Activated naive CD4-positive, alpha-beta T cell treated with anti-CD3 and anti-CD28 coated beads, Interleukin-2, amount 50 U/mL, for 72 hours (primary cell): ENCODE data around the gene FGFR2. TPM values are rescaled to one million over a fixed set of nuclear protein-coding genes. Genes with fewer than 3 reads are reported as not detected.

ENCODE experiments used
- ATAC-seq, 2 donors: fragments of 150-1000 bp; cut with Tn5 transposase; 2 replicates each; pipeline ENCODE4 v1.10.0; 2021; ENCODE audit warnings: mild to moderate bottlenecking in 2 of 2, moderate library complexity in 2 of 2
- DNase-seq, 2 donors: peaks; one replicate each; pipeline ENCODE4 v3.0.0; 2021 to 2022; ENCODE audit warnings: low spot score in 2 of 2
- H3K27ac Mint-ChIP-seq, 2 donors: one replicate each; pipeline ENCODE4 v1.8.0; 2022; ENCODE audit warnings: mild to moderate bottlenecking in 2 of 2, mixed read lengths in 2 of 2
- H3K36me3 Mint-ChIP-seq, 2 donors: one replicate each; pipeline ENCODE4 v1.8.0; 2022; ENCODE audit warnings: mixed read lengths in 2 of 2
- H3K9me3 Mint-ChIP-seq, 2 donors: one replicate each; pipeline ENCODE4 v1.8.0; 2022; ENCODE audit warnings: mixed read lengths in 2 of 2
- total RNA-seq, 2 donors: library from RNA; stranded (reverse); gene quantifications; one replicate each; pipeline ENCODE4 v1.2.3, GENCODE V29; 2022

Gene FGFR2
- total RNA-seq, 2 donors from 2014 or later: not detected

DNA sequence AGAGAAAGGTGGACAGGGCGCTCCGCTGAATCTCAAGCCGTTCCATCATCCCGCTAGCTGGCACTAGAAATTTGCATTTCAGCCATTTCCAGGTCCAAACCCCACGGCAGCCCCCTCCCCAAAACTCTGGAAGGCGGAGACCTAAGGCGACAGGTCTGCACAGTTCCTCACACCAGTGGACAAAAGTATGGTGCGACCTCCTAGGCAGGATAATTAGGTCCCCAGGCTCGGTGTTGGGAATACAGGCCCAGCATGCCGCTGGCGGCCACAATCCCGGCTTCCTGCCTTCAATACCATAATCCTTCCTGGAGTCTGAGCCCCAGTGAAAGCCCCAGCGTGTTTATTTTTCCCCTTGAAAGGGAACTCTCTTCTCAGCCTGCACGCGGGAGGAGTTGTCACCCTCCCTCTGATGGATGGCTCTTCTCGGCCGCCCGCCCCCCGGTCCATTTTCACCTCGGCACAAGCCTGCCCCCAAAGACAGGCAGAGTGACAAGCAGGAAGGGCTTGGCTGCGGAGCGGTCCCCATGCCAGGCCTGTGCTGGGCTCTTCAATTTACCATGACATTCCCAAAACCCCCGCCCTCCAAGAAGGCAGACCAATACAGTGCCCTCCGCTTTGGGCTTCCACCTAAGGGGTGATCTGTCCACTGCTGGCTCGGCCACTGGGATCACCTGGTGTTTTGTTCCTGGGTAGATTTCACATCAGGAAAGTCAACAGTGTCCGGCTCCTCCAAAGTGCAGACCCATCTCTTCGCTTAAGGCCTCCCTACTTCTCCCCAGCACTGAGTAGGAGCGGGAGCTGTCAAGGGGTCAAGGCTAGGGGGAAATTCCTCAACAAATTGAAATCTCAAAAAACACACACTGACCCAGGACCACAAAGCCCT, 2.2 kb downstream of the FGFR2 start:
- peaks cover 0 to 12% of the 10 kb centered on the region in 2 donors for H3K36me3 Mint-ChIP-seq
- no peak for ATAC-seq
- H3K9me3 Mint-ChIP-seq: no peaks in the 10 kb centered on the region
- no peak overlapping the region for H3K27ac Mint-ChIP-seq
- no peak for DNase-seq

DNA sequence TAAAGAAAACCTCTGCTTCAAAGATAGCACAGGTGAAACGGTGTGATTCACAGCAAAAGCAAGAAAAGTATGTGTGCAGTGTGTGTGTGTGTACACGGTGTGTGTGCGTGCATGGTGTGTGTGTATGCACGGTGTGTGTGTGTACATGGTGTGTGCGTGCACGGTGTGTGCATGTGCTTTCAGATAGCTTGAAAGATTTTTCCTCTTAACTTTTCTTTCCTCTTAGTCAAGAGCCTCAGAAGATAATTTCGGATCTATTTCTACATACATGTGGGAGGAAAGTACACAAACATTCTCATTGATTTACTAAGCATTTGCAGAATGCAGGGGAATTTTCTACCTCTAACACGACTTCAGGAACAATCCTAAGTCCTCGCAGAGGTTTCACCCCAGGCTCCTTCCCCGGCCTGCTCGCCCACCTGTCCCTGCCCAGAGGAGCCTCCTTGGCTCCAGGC, 2.9 kb downstream of the FGFR2 start:
- Mint-ChIP-seq H3K27ac (no peak overlapping the region), H3K36me3 (peaks cover 0 to 12% of the 10 kb centered on the region in 2 donors), H3K9me3 (no peaks in the 10 kb centered on the region)
- ATAC-seq (no peak), DNase-seq (no peak)

DNA sequence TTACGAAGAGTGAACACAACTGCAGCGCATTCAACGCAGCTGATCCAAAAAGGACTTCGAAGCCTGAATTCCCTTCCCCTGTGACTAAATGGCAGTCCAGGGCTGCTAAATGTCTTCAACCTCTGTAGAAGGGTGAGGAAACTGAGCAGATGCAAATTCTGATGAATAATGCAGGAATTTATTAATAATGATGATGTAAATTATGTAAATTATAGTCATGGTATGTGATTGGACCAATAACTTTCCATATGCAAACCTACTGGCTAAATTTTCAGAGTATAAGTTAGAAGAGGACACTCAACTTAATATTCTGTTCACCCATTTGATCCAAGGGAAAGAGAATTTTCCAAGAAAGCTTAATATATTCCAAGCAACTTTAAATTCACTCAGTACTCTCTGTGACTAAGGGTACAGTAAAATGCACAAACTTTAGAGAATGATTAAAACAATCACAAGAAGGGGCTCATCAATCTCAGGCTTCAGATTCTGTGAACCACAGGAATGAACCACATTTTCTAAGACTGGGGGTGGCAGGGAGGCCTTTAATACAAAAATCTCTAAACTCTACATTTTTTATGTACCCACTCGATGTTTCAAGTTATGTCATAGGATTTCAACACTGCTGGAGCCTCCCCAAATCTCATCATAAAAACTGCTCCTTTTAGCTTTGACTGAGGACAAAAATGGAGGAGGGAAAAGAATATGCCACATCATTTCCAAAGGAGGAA, 3.5 kb downstream of the FGFR2 start:
- H3K9me3 Mint-ChIP-seq: no peaks in the 10 kb centered on the region
- H3K27ac Mint-ChIP-seq: no peak overlapping the region
- ATAC-seq: no peak
- H3K36me3 Mint-ChIP-seq: peaks cover 0 to 12% of the 10 kb centered on the region in 2 donors
- DNase-seq: no peak

DNA sequence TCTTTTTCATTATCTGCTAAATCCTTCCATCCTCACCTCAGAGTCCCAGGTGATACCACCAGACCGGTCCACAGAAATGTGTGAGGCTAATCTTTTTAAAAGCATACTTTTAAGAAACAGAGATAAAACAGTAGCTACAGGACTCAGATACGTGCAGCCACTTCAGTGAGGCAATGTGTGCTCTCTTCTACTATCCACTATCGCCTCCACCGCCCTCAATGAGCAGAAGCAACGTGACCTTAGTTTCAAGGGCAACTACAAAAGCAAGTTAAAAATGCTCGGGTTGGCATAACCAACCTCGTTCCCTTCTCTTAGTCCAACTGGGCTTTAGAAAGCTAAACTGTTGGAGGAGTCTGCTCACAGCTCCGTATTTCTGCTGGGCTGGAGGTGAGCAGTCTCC, 4.2 kb downstream of the FGFR2 start:
- DNase-seq (no peak), ATAC-seq (no peak)
- Mint-ChIP-seq H3K36me3 (peaks cover 0 to 12% of the 10 kb centered on the region in 2 donors), H3K9me3 (no peaks in the 10 kb centered on the region), H3K27ac (no peak overlapping the region)

DNA sequence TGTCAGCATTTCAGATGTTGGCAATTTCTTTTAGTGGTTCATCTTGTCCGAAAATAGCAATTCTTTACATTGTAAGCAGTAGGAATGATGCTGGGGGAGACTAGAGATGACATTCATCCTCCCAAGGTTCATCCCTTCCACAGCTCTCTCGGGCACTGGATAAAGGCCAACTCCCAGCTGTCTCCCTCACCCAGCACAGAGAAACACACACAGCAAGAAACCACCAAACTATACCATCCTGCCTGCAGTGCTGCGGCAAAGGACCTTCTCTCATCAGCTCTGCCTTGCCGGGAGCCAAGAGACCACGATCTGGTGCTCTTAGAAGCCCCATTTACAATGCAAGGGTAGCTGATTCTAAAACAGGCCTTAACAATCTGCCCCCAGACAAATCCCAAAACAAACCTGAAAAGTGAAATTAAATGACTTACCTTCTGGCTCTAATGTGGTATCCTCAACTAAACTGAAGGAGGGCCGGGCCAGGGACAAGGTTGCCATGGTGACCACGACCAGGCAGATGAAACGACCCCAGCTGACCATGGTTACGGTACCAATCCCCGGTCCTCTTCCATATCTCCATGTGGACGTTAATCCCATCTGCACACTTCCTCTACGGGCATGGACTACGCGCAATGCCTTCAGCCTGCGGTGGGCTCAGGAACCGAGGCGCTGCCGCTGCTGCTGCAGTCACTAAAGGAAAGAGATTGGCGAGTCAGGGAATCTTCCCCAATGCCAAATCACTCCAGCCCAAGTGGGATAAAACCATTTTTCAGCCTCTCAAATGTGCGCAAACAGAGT, 4.8 kb downstream of the FGFR2 start:
- H3K36me3 Mint-ChIP-seq: peaks cover 0 to 12% of the 10 kb centered on the region in 2 donors
- H3K9me3 Mint-ChIP-seq: no peaks in the 10 kb centered on the region
- no peak for DNase-seq
- no peak for ATAC-seq
- no peak overlapping the region for H3K27ac Mint-ChIP-seq

DNA sequence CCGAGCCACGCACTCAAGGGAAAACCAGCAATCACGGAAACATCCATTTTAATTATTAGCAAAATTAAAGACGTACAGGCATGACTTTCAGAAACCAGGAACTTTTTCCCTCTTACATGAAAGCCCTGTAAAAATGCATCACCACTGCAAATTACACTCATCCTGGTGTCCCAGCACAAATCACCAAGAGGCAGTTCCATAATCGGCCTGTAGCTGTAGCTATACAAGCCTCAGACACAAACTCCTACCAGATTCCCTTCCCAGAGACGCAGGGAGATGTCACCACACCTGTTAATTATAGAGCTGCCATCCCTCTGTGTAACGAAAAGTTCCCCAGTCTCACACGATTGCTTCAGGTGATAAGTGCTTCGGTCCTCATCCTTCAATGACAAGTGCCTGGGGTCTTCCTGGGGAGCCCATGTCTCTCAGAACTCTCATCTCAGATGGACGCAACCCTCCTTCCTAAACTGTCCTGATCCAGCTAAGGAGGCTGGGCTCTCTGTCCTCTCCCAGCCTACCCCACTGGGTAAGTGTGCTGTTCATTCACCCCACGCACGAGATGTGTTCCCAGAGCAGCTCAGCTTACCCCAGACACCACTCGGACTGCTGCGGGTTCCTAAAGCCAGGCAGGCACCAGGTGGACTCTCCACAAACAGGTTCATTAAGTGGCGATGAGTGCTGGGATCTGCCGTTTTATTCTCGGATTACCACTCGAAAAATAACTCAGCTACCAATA, 5.9 kb downstream of the FGFR2 start:
- peaks cover 0 to 12% of the 10 kb centered on the region in 2 donors for H3K36me3 Mint-ChIP-seq
- DNase-seq (no peak), ATAC-seq (no peak)
- H3K9me3 Mint-ChIP-seq: peaks cover 0 to 4% of the 10 kb centered on the region in 2 donors
- H3K27ac Mint-ChIP-seq: no peak overlapping the region

DNA sequence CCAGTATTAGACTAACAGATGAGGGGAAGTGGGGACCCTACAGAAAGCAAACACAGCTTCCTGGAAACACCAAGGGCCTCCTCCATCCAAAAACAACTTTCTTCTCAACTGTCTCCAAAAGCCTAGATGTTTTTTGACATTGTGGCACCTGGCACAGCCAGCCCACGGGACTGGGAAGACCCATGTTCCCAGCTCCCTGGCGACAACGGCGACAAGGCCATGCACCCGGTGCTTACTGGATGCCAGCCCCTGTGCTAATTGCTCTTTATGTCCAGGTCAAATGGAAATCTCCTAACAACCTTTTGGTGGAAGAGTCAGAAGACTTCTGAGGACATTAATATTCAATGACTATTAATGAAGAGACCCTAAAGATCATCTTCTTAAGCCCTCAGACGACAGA, 7.1 kb downstream of the FGFR2 start:
- H3K36me3 Mint-ChIP-seq: peaks cover 0 to 9% of the 10 kb centered on the region in 2 donors
- no peak for DNase-seq
- H3K9me3 Mint-ChIP-seq: peaks cover 4 to 6% of the 10 kb centered on the region in 2 donors
- ATAC-seq: no peak
- H3K27ac Mint-ChIP-seq: no peak overlapping the region

DNA sequence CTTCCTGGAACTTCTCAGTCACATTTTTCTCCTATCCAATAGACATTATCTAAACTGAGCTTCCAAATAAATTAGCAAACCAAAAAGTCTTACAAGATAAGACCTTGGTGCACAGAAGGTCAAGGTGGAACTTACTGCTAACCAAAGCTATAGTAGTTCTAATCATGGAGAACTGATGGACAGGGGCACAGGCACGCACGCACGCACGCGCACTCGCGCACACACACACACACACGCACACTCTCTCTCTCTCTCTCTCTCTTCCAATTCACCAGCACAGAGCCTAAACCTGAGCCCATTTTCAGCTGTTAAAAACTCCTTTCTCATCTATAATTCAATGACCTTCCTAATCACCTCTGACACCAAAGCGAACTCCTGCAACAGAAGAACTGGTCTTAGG, 7.5 kb downstream of the FGFR2 start:
- Mint-ChIP-seq H3K36me3 (peaks cover 0 to 6% of the 10 kb centered on the region in 2 donors), H3K27ac (no peak overlapping the region), H3K9me3 (peaks cover 4 to 6% of the 10 kb centered on the region in 2 donors)
- no peak for ATAC-seq
- no peak for DNase-seq

DNA sequence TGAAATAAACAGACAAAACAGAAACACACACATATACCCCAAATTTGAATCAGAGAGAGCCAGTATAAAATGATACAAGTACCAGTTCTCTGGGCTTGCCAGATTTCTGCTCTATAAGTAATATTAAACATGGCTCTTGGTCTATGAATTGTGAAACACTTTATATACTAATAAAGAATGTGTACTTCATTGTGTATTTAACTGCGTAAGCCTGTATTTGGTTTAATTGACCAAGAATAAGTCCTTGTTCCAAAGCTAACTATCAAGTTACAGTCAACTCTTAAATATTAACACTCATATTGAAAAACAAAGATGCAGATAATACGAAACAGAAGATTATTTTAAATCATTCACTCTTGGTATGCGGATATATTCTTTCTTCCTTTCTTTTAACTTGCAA, 8.7 kb downstream of the FGFR2 start:
- DNase-seq (no peak), ATAC-seq (no peak)
- Mint-ChIP-seq H3K36me3 (peaks cover 0 to 6% of the 10 kb centered on the region in 2 donors), H3K27ac (no peak overlapping the region), H3K9me3 (peaks cover 8 to 10% of the 10 kb centered on the region in 2 donors)

DNA sequence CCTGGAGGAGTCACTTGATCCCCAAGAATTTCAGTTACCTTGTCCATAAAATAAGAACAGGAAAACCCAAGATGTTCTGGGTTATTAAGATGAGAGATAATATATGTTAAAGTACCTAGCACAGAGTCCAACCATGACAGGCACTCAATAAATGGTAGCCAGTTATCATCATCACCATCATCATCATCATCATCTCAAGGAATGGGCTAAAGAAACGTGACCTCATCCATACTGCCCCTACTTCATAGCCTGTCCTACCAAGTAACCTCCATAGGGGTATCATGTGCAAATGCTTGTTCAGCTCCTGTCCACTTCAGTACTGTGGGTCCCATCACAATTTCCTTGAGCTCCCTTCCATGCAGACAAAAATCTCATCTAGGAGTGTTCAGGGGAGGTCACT, 14.4 kb downstream of the FGFR2 start:
- Mint-ChIP-seq H3K9me3 (peaks cover 8 to 14% of the 10 kb centered on the region in 2 donors), H3K27ac (no peak overlapping the region), H3K36me3 (peaks cover 0 to 6% of the 10 kb centered on the region in 2 donors)
- DNase-seq (no peak), ATAC-seq (no peak)

DNA sequence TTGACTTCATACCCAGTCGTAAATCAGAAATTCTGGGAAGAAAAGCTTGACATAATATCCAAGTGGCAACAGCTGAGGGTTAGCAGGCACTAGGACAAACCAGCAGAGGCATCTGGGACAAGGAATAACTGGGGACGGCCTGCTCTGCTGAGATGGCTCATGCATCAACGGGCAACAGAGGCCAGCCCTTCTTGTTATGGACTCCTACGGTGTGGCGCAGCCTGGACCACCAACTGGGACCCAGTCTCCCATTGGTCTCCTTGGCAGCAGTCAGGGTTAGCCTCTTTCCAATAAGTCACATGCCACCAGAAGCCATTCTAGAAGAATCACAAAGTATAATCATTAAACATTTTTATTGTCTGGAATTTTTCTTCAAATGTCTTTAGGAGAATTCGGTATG, 15.0 kb downstream of the FGFR2 start:
- H3K27ac Mint-ChIP-seq: no peak overlapping the region
- peaks cover 0 to 6% of the 10 kb centered on the region in 2 donors for H3K36me3 Mint-ChIP-seq
- ATAC-seq (no peak), DNase-seq (no peak)
- H3K9me3 Mint-ChIP-seq: peaks cover 8 to 14% of the 10 kb centered on the region in 2 donors

DNA sequence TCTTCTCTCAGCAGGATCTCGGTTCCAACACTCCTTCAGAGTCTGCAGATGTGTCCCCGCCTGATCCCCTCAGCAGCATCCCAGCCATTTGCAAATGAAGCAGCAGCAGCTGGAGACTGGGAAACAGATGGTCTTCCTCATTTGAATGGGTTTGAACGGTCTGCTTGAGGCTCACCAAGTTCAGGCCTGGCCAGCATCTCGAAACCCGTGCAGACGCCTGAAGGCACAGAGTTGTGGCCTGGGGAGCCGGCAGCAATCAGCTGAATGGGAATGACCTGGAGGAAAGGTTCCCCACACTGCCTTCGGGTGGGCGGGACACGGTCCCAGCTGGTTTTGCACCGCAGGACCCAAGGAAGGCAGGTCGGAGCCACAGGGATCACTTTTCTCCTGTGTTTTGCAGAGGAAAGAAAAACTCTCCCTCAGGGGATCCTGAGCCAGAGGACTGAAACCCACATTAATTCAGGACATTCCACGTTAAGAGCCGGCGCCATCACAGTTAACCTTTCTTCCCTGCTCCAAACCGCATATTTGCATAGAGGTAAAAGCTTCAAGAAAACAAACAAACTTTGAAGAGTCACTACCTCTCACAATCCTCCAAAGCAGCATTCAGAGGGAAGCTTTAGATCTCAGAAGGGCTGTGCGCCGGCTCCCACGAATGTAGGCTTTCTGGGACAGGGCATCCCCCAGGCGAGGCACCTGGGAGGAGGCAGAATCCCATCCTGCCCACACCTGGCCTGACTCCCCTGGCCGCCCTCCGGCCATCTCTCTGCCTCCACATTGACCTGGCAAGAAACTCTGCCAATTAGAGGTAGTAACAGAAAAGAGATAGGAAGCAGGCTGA, 17.7 kb downstream of the FGFR2 start:
- no peaks in the 10 kb centered on the region for H3K36me3 Mint-ChIP-seq
- no peak for ATAC-seq
- H3K9me3 Mint-ChIP-seq: peaks cover 4 to 8% of the 10 kb centered on the region in 2 donors
- H3K27ac Mint-ChIP-seq: no peak overlapping the region
- DNase-seq: no peak

DNA sequence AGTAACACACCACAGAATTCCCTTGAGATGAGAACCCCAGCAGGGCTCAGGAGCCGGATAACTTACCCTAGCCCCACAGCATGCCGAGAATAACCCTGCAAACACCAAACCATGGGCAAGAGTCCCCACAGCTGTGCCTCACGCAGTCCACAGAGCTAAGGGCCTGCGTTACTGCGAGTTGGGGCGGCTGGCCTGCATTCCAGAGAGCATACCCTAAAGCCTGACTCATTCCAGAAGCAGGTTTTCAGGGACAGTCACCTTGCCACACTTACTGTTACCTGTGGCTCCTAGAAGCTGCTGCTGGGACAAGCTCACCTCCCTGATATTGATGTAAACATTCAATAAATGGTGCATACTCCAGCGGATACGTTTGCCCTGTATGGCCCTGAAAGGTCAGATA, 18.6 kb downstream of the FGFR2 start:
- no peak for ATAC-seq
- H3K9me3 Mint-ChIP-seq: peaks cover 0 to 3% of the 10 kb centered on the region in 2 donors
- H3K27ac Mint-ChIP-seq: no peak overlapping the region
- no peaks in the 10 kb centered on the region for H3K36me3 Mint-ChIP-seq
- DNase-seq: no peak

DNA sequence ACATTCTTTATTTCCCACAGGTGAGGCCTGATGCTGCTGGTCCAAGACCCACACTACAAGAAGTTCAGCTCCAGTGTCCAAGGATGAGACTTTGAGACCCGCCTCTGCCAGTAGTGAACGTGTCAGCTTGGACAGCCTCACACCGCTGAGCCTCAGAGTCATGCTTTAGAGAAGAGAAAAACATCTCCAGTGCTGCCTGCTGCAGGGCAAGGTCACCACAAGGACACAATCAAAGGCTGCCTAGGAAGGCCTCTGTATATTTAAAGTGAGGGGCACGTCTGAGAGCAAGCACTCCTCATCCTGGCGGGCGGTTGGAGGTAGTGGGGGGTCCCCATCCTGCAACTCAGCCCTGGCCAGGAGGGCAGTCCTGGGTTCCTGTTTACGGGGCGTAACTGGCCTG, 19.3 kb downstream of the FGFR2 start:
- no peaks in the 10 kb centered on the region for H3K36me3 Mint-ChIP-seq
- H3K9me3 Mint-ChIP-seq: peaks cover 0 to 3% of the 10 kb centered on the region in 2 donors
- H3K27ac Mint-ChIP-seq: no peak overlapping the region
- DNase-seq: no peak
- no peak for ATAC-seq

DNA sequence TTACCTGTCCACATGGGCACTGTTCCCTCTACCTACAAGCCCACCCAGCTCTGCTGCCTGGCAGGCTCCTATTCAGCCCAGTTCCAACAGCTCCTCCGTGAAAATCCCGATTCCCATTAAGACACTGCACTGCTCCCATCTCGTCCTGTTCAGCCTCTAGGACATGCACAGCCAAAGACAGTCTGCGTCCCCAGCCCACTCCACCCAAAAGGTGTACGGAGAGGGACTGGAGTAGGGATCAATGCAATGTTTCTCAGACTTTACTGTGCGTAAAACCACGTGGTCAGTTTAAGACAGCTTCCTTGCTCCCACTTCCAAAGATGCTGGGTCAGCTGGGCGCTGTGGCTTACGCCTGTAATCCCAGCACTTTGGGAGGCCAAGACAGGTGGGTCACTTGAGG, 19.9 kb downstream of the FGFR2 start:
- ATAC-seq: no peak
- no peak overlapping the region for H3K27ac Mint-ChIP-seq
- no peak for DNase-seq
- peaks cover 0 to 3% of the 10 kb centered on the region in 2 donors for H3K9me3 Mint-ChIP-seq
- H3K36me3 Mint-ChIP-seq: no peaks in the 10 kb centered on the region
